ENCODE results near the gene TM2D3. TPM values are rescaled to one million over a fixed set of nuclear protein-coding genes. Genes with fewer than 3 reads are reported as not detected.

The TM2D3 gene
- total and polyA plus RNA-seq, 2 of the 8 experiments (the other 6 are each of a cell fraction or from before 2014, with no cell fraction given): 26.4 to 28.0 TPM

DNA sequence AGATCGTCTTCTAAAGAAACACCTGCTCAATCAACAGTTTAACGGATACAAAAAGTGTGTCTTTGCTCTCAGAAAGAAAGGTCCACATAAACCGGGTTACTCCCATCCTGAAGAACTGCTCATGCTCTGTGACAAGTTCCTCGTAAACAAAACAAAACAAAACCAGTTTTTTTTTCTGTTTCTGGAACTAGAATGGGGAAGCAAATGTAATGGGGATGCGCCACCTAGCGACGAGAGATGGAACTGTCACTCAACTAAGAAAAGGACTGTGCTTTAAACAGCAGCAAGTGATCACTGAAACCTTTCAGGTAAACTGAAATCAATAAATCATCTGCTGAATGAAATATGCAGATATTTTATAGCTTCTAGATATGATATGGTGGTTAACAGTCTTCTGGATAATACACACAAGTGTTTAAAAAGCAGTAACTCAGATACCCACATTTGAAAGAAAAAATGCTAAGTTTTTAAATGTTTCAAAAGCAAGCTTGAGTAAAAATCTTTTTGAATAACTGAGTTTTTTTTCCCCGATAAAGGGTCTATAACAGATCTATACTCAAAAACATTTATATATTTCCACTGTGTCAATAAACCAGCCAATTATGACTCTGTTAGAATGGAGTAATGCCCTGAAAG is 10.9 kb downstream of the TM2D3 start:
- no peaks in the 10 kb centered on the region for H3K79me1 ChIP-seq (ENCODE audit: low read depth, low read length)
- H2AK5ac ChIP-seq (ENCODE audit: low read depth, low read length): no peak overlapping the region
- no peaks in the 10 kb centered on the region for H3K23me2 ChIP-seq (ENCODE audit: low read depth, low read length)
- no peak overlapping the region for H2BK5ac ChIP-seq (ENCODE audit: low read depth, low read length)
- no peaks in the 10 kb centered on the region for H3K4me1 ChIP-seq (replicated peaks in 1 of 4; ENCODE audit: control insufficient read depth in 3 of 4, insufficient read depth in 4 of 4, low read length in 3 of 4)
- H3K4ac ChIP-seq (replicated peaks; ENCODE audit: insufficient read length, low read depth, low read length): no peak overlapping the region
- 43% methylated on average over 8 of the region's 8 CpGs; no CpG with 5 or more reads in 1 of the 2 experiments for WGBS, 2 experiments (ENCODE audit: extremely low coverage in 1 of 2, insufficient coverage in 1 of 2, insufficient read length in 1 of 2, insufficient replicate concordance in 2 of 2, low coverage in 1 of 2, low lambda C conversion rate in 2 of 2, missing lambda C conversion rate in 1 of 2)
- H3K23ac ChIP-seq (ENCODE audit: insufficient read length): no peak overlapping the region
- H2BK12ac ChIP-seq (ENCODE audit: low read depth, low read length): no peak overlapping the region
- H3K56ac ChIP-seq (replicated peaks; ENCODE audit: insufficient read length, low read depth, low read length): no peak overlapping the region
- no peak overlapping the region for H3K18ac ChIP-seq (ENCODE audit: extremely low read depth, low read length)
- TF ChIP-seq, protein P1, sequence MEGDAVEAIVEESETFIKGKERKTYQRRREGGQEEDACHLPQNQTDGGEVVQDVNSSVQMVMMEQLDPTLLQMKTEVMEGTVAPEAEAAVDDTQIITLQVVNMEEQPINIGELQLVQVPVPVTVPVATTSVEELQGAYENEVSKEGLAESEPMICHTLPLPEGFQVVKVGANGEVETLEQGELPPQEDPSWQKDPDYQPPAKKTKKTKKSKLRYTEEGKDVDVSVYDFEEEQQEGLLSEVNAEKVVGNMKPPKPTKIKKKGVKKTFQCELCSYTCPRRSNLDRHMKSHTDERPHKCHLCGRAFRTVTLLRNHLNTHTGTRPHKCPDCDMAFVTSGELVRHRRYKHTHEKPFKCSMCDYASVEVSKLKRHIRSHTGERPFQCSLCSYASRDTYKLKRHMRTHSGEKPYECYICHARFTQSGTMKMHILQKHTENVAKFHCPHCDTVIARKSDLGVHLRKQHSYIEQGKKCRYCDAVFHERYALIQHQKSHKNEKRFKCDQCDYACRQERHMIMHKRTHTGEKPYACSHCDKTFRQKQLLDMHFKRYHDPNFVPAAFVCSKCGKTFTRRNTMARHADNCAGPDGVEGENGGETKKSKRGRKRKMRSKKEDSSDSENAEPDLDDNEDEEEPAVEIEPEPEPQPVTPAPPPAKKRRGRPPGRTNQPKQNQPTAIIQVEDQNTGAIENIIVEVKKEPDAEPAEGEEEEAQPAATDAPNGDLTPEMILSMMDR (IDR thresholded peaks at IDR 0.05; ENCODE audit: control extremely low read depth in 1 of 3, insufficient read depth in 1 of 3, low read depth in 1 of 3, low read length in 3 of 3): peak in 2 of 3 experiments; percentile 75 to 79; a peak in 3 of 4 replicates
- TF ChIP-seq SIX5 (IDR thresholded peaks at IDR 0.05; ENCODE audit: low read depth, low read length) (no peak), RAD21 (IDR thresholded peaks at IDR 0.05 in 1 of 2, conservative IDR thresholded peaks at IDR 0.05 in 1 of 2; ENCODE audit: low read depth in 2 of 2, low read length in 2 of 2) (peak; percentile 89 to 92)
- no peak overlapping the region for H4K91ac ChIP-seq (replicated peaks; ENCODE audit: insufficient read length, low read length)
- no peaks in the 10 kb centered on the region for H3K79me2 ChIP-seq (ENCODE audit: control insufficient read depth in 1 of 2, insufficient read depth in 2 of 2, low read length in 2 of 2)
- H3K9me3 ChIP-seq (ENCODE audit: insufficient read depth in 2 of 2, low read depth in 1 of 2, low read length in 1 of 2): no peaks in the 10 kb centered on the region
- no peak overlapping the region for H3K4me2 ChIP-seq (ENCODE audit: insufficient read depth in 1 of 2, low read depth in 2 of 2, low read length in 2 of 2)
- no peaks in the 10 kb centered on the region for H3K27me3 ChIP-seq (replicated peaks in 1 of 4; ENCODE audit: control insufficient read depth in 3 of 4, extremely low read depth in 1 of 4, insufficient read depth in 3 of 4, low read length in 3 of 4)
- peak; percentile 80 for FAIRE-seq
- ChIA-PET CTCF (ENCODE audit: partially characterized antibody) (interaction anchor here (0.7 to 8.8 kb wide), 58 partner anchors 8 to 508 kb away, joined by 3 to 70 read pairs (median 5); partner anchors contain the start of gene TM2D3), POLR2A (ENCODE audit: partially characterized antibody) (interaction anchor here (0.6 kb wide), 1 partner anchor 9 kb away, joined by 3 read pairs; no protein-coding TSS in a partner anchor)
- H3K4me3 ChIP-seq (ENCODE audit: extremely low read depth in 1 of 4, insufficient read depth in 2 of 4, low read depth in 3 of 4, low read length in 4 of 4): no peak overlapping the region
- H3K14ac ChIP-seq (ENCODE audit: insufficient read length): no peak overlapping the region
- H3K36me3 ChIP-seq (ENCODE audit: control insufficient read depth in 2 of 4, insufficient read depth in 4 of 4, low read length in 3 of 4): peaks cover 3 to 23% (median 17%) of the 10 kb centered on the region in 4 experiments; a peak in 7 of 8 replicates
- H2AFZ ChIP-seq (ENCODE audit: low read length): no peak overlapping the region
- H3K9ac ChIP-seq (replicated peaks in 1 of 4; ENCODE audit: extremely low read depth in 1 of 4, low read depth in 3 of 4, low read length in 3 of 4): no peak overlapping the region
- H2BK15ac ChIP-seq (ENCODE audit: low read length): no peak overlapping the region
- no peak overlapping the region for H3K27ac ChIP-seq (ENCODE audit: low read depth, low read length)
- peak in 1 of 2 experiments; percentile 85 for DNase-seq (ENCODE audit: low read depth in 1 of 2, low spot score in 2 of 2)
- H2BK120ac ChIP-seq (replicated peaks; ENCODE audit: low read depth, low read length): no peak overlapping the region
- H4K5ac ChIP-seq (ENCODE audit: insufficient read length, low read depth, low read length): no peak overlapping the region
- no peak overlapping the region for H4K8ac ChIP-seq (ENCODE audit: extremely low read depth, insufficient read depth, low read length)
- H2BK20ac ChIP-seq (ENCODE audit: low read length): no peak overlapping the region
- peaks cover 2 to 4% of the 10 kb centered on the region in 2 experiments for H4K20me1 ChIP-seq (replicated peaks in 1 of 2; ENCODE audit: control insufficient read depth in 1 of 2, insufficient read depth in 2 of 2, low read length in 2 of 2)
